HG02973 (cell line): ENCODE results near the gene VENTX.
"Not testable (repeated sequence)": the region's sequence is repeated elsewhere in the genome, so short reads cannot be mapped to it uniquely, and the experiment has no call there.

Experiments used
- ATAC-seq: cut with Tn5 transposase; IDR thresholded peaks from one replicate; pipeline ENCODE4 v1.9.1; 2021; ENCODE audit warnings: moderate library complexity; ENCODE audit not compliant: unreplicated experiment

The VENTX gene

GRCh38 chr10:133254421-133255120 lies 16.9 kb downstream of the VENTX start:
- no peak for ATAC-seq

DNA sequence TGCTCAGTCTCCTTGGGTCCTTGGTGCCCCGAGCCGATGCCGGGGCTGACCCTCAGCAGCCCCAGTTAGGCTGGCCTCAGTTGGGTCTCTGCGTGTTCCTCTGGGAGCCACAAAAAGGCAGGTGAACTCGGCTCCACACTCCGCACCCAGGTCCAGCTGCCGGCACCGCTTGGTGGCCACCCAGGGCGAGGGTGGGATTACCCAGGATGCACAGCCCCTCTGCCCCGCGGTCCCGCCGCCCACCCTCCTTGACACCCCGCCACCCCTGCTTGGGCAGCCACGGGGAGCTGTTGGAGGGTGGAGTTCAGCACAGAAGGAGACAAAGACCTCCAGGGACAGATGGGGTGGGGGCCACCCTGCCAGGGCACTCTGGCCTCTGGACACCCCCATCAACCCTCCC lies 17.7 kb downstream of the VENTX start:
- no peak for ATAC-seq

DNA sequence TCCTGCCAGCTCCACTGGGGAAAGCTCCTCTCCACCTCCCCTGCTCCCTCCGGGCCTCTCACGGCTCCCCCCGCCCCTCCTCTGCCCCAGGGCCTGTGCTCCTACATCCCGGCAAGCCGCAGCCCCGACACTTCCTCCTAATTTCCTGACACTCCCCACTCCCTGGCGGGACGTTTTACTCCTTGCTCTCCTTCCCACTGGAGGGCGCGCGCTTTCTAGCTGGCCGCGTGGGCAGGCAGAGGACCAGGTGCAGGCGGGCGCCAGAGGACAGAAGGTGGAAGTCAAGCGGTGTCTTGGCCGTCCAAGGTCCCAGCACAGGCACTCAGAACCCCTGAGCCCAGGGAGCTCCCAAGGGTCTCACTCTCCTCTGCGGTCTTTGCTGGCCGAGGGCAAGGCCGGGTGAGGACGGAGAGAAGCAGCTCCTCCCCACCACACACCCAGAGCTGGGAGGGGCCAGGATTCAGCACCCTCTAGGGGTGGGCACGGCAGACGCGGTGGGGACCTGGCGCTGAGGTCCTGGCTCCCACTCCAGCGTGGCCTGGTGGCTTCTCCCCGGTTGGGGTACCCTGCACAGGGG lies 19.9 kb downstream of the VENTX start:
- ATAC-seq, result no peak

DNA sequence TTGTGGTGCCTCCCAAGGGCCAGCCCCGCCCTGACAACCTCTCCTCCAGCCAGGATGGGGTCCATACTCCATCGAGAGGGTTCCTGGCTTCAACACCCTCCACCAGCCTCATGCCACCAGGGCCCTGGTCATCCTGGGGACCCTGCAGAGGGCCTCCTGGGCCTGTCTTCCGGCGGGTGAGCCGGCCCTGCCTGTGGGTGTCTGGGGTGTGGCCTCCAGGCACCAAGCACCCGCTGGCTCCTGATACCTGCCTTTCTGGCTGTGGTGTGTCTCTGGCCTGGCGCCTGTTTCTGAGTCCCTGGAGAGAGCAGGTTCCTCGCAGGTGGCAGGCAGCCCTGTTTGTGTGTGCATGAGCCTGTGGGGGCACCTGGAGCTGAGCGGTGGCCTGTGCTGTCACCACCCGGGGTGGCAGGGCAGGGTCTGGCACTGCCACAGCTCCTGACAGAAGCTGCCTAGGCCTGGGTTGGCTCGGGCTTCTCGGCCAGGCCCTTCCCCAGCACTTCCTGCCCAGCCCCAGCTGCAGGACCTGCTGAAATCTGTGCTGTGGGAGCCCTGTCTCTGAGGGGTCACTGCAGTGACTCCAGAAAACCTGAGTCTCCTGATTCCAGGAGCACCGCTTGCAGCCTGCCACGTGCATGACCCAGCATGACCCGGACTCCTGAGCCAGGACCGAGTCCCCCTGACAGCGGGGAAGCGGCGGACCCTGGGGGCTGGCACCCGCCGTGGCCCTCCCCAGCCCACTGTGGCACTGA lies 20.6 kb downstream of the VENTX start:
- no peak for ATAC-seq

DNA sequence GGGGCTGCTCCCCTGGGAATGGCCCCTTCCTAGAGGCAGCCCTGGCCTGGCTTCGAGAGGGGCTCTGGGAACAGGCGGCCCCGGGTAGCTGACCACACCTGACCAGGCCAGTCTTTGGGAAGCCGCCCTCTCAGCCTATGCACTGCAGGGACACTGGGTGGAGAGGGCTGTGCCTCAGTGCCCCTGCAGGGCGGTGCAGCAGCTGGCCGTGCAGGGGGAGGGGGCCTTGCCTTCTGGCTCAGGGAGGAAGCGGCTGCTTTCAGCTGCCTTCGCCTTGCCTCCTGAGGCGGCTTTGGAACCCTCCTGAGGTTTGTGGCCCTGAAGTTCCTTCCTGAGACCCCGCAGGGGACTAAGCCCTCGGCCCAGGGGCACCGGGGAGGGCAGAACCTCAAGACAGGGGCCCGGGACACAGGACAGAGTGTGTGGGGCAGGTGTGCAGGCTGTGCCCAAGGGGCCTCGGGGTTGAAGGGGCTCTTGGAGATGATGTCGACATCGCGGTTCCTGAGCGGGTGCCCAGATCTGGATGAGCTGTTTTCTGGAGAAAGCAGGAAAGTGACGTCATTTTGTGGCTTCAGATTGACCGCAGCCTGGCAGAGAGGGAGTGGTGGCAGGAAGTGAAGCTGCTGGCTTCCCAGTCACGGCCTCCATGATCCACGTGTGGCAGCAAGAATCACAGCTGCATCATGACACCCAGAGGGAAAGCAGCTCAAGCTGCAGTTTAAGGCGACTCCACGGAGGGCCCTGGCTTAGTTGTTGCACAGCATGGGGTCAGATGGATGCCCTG lies 21.4 kb downstream of the VENTX start:
- no peak for ATAC-seq

- ATAC-seq, result no peak
Observed at GRCh38 chr10:133259602-133259989, 21.9 kb downstream of the VENTX start.

- peak; percentile 41 for ATAC-seq
Observed at GRCh38 chr10:133260895-133261725, 23.5 kb downstream of the VENTX start.

- ATAC-seq, result peak; percentile 54
Observed at GRCh38 chr10:133261726-133262325, 24.2 kb downstream of the VENTX start.

DNA sequence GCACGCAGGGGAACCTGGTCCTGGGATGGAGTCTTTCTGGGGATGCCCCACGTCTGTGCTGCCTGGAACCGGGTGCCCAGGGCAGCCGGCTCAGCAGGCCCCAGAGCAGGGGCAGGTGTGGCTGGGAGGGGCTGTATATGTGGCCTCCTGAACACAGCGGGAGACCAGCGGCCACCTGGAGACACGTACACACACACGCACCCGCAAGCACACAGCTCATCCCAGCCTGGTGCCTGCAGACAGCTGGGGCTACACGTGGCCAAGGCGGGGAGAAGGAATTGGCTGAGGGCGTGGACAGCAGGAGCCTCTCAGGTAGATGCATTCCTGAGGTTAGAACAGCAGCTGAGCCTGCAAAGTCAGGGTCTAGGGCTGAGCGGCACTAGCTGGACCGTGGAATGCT lies 25.0 kb downstream of the VENTX start:
- ATAC-seq, result no peak

DNA sequence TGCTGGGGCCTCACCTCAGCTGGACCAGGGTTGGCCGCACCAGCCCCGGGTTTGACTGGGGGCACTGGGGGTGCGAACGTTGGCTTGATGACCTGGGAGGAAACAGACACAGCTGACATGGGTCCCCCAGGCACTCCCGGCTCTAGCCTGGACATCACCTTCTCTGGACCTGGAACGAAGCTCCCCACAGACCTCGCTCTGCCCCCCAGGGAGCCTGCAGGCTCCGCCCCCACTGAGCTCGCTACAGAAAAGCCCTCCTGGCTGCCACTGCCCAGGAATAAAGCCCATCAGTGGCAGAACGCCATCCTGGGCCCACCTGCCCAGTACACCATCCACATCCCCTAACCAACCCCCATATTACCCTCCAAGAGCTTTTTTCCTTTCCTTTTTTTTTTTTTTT lies 26.0 kb downstream of the VENTX start:
- ATAC-seq, result no peak

DNA sequence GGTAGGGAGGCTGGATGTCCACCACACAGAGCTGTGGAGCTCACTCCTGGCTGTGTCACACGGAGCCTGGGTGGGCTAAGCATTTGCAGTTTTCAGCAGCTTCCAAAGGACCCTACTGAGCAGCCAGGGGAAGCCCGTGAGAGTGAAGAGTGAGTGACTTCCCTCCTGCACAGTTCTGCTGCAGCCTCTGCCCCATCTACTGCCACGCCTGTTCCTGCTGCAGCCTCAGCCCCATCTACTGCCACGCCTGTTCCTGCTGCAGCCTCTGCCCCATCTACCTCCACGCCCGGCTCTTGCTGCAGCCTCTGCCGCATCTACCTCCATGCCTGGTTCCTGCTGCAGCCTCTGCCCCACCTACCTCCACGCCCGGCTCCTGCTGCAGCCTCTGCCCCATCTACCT lies 26.8 kb downstream of the VENTX start:
- no peak for ATAC-seq

- not testable (repeated sequence) for ATAC-seq
Observed at GRCh38 chr10:133265052-133265451, 27.4 kb downstream of the VENTX start.

DNA sequence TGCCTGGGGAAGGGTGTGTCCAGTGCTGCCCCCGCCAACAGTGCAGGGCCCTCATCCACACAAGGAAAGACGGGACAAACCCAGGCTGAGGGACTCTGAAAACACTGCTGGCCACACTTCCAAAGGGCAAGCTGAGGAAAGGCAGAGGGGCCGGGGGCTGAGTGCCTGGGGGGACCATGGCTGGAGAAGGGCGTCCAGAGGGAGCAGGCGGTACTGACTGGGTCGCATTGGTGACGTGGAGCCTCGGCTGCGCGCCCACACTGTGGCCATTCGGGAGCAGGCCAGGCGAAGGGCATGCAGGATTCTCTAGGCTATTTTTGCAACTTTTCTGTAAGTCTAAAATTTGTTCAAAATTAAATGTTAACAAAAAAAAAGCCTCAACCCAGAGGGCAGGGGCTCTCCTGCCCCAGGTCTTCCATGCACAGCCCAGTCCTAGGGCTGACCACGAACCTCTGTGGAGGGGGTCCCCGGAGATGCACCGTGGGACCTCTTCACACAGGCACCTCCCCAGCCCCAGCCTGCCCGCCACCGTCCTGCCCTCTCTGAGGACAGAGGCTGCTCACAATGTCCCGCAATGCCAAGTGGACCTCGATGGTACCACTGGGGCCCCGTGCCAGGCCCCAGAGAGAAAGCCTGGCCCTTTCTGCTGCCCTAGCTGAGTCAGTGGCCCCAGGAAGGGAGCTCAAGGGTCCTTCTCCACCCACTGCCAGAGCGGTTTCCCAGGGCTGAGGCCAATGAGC lies 28.6 kb downstream of the VENTX start:
- ATAC-seq, result no peak

GRCh38 chr10:133267293-133267692 lies 29.6 kb downstream of the VENTX start:
- ATAC-seq, result no peak

- ATAC-seq, result no peak
Observed at GRCh38 chr10:133267829-133268228, 30.2 kb downstream of the VENTX start.

GRCh38 chr10:133268532-133268931 lies 30.9 kb downstream of the VENTX start:
- no peak for ATAC-seq

GRCh38 chr10:133269367-133269766 lies 31.7 kb downstream of the VENTX start:
- ATAC-seq, result no peak

- no peak for ATAC-seq
Observed at GRCh38 chr10:133270204-133270603, 32.5 kb downstream of the VENTX start.

DNA sequence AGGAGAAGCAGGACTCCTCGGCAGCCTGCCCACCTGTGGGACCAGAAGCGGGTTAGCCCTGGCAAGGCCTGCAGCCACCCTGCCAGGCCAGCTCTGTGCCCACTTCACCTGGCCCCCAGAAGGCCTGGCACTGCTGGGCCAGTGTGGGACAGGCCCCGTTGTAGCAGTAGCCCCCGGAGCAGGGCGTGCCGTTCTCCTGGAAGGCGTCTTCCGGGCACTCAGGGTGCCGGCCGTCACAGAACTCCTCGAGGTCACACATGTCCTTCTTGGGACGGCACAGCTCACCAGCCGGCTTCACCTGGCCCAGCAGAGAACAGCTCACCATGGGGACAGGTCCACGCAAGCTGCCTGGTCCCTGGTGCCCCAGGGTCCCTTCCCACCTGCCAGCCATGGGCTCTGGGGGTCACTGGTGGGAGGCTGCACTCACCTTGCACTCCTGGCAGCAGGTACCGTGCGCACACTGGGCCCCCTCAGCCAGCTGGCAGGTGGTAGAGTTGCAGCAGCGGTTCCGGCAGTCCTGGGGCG lies 33.2 kb downstream of the VENTX start:
- ATAC-seq, result no peak
